HepG2 (cell line): ENCODE results near the gene NEGR1. TPM values are rescaled to one million over a fixed set of nuclear protein-coding genes. Genes with fewer than 3 reads are reported as not detected.

Experiments used
- ATAC-seq: fragments of 200-7000 bp; cut with Tn5 transposase; 3 replicates; pipeline ENCODE4 v1.9.1; 2020; ENCODE audit warnings: mild to moderate bottlenecking, moderate library complexity
- BruUV-seq: library from RNA; stranded (reverse); fragments of 400-500 nt; replicated peaks from 2 replicates; lab custom pipeline; 2021; lab: Mats Ljungman, UMichigan
- CTCF ChIA-PET: fragments of 300-600 bp; formaldehyde crosslinking; extraction: SDS; loops from one replicate; lab custom pipeline; 2021; ENCODE audit warnings: low total read pairs, inconsistent platforms, low intra/inter-chr PET ratio; lab: Yijun Ruan, JAX
- POLR2A ChIA-PET: fragments of 350-600 bp; sonication (Branson Sonifier 250); formaldehyde crosslinking; loops from one replicate; lab custom pipeline; 2020; ENCODE audit warnings: antibody characterized with exemption, inconsistent platforms; lab: Yijun Ruan, JAX
- DNase-seq: peaks from one replicate; pipeline ENCODE4 v3.0.0-alpha.2; 2015; ENCODE audit warnings: low spot score
- FAIRE-seq: peaks from 3 replicates; lab custom pipeline; 2011; peaks lifted over from hg19 to GRCh38; lab: Jason Lieb, UNC
- H2AFZ ChIP-seq: one replicate; pipeline ENCODE4 v1.6.1; 2011; ENCODE audit warnings: low read length, inconsistent platforms
- H3K27ac ChIP-seq: fragments of 300-600 bp; 3 replicates; pipeline ENCODE4 v1.8.0; 2011; ENCODE audit warnings: mixed run types, mild to moderate bottlenecking, mixed read lengths, low read length, inconsistent platforms; ENCODE audit not compliant: insufficient read depth; ENCODE audit errors: extremely low read length
- H3K27me3 ChIP-seq, 2 experiments: fragments of 200-600 bp in 1 of 2; 2 replicates in 1 of 2; 3 replicates in 1 of 2; pipeline versions ENCODE4 v1.6.0 to v1.8.0; 2011; ENCODE audit warnings: low read length in 2 of 2, mild to moderate bottlenecking in 2 of 2, moderate library complexity in 2 of 2, inconsistent platforms in 1 of 2; ENCODE audit not compliant: insufficient read depth in 2 of 2, control insufficient read depth in 1 of 2
- H3K36me3 ChIP-seq, 2 experiments: fragments of 200-600 bp in 1 of 2; replicated peaks in 1 of 2; 2 replicates in 1 of 2; 3 replicates in 1 of 2; pipeline versions ENCODE4 v1.5.1 to v1.8.0; 2011; ENCODE audit warnings: low read length in 2 of 2, inconsistent platforms in 1 of 2; ENCODE audit not compliant: insufficient read depth in 2 of 2, control insufficient read depth in 1 of 2
- H3K4me1 ChIP-seq: 2 replicates; pipeline ENCODE4 v1.5.1; 2012; ENCODE audit warnings: low read length, inconsistent platforms; ENCODE audit not compliant: insufficient read depth
- H3K4me2 ChIP-seq: 2 replicates; pipeline ENCODE4 v1.6.0; 2011; ENCODE audit warnings: low read depth, low read length, inconsistent platforms
- H3K4me3 ChIP-seq, 3 experiments: fragments of 200-600 bp in 1 of 3; sonication (generic), shearing (Covaris generic) in 1 of 3; replicated peaks in 1 of 3; 2 replicates each; pipeline ENCODE4 v1.5.1; 2011 to 2016; ENCODE audit warnings: low read length in 3 of 3, inconsistent platforms in 2 of 3, low read depth in 2 of 3, mild to moderate bottlenecking in 2 of 3, control low read depth in 1 of 3, mixed read lengths in 1 of 3; ENCODE audit not compliant: insufficient read depth in 1 of 3
- H3K79me2 ChIP-seq: one replicate; pipeline ENCODE4 v1.6.1; 2011; ENCODE audit warnings: low read length, inconsistent platforms; ENCODE audit not compliant: insufficient read depth
- H3K9ac ChIP-seq: 2 replicates; pipeline ENCODE4 v1.6.0; 2011; ENCODE audit warnings: mild to moderate bottlenecking, low read depth, low read length, inconsistent platforms; ENCODE audit not compliant: insufficient read depth
- H3K9me3 ChIP-seq: 2 replicates; pipeline ENCODE4 v1.5.1; 2012; ENCODE audit warnings: mild to moderate bottlenecking, low read length
- H4K20me1 ChIP-seq: 2 replicates; pipeline ENCODE4 v1.6.0; 2011; ENCODE audit warnings: inconsistent platforms, mild to moderate bottlenecking, low read length, moderate library complexity; ENCODE audit not compliant: insufficient read depth
- ARID2 ChIP-seq: sonication (generic); formaldehyde crosslinking; IDR thresholded peaks from 2 replicates; pipeline ENCODE4 v1.8.1; 2022; ENCODE audit warnings: mild to moderate bottlenecking, missing genetic modification reagents, borderline replicate concordance
- FOXK1 ChIP-seq: sonication (generic); formaldehyde crosslinking; IDR thresholded peaks from 2 replicates; pipeline ENCODE4 v1.4.0; 2020; ENCODE audit warnings: low read depth, missing genetic modification reagents, borderline replicate concordance
- HIVEP1 ChIP-seq: sonication (generic); formaldehyde crosslinking; IDR thresholded peaks from 2 replicates; pipeline ENCODE4 v1.4.0; 2020; ENCODE audit warnings: mild to moderate bottlenecking, missing genetic modification reagents
- RCOR2 ChIP-seq: IDR thresholded peaks from 2 replicates; pipeline ENCODE4 v1.6.1; 2016; ENCODE audit warnings: missing biosample characterization, missing genetic modification reagents
- RNF2 ChIP-seq: fragments of 450-650 bp; conservative IDR thresholded peaks from 2 replicates; pipeline ENCODE4 v1.6.1; 2016; ENCODE audit warnings: low read depth
- SP1 ChIP-seq, 2 experiments: fragments of 450-650 bp in 1 of 2; sonication (generic) in 1 of 2; formaldehyde crosslinking in 1 of 2; IDR thresholded peaks; 2 replicates each; pipeline versions ENCODE4 v1.4.0 to v1.6.1; 2016 to 2020; ENCODE audit warnings: missing genetic modification reagents in 1 of 2
- SSRP1 ChIP-seq: IDR thresholded peaks from 2 replicates; pipeline ENCODE4 v1.6.1; 2016; ENCODE audit warnings: control low read depth
- TBP ChIP-seq: sonication (generic); formaldehyde crosslinking; IDR thresholded peaks from 2 replicates; pipeline ENCODE4 v1.5.0; 2020; ENCODE audit warnings: missing genetic modification reagents
- TP53 ChIP-seq: sonication (generic); formaldehyde crosslinking; conservative IDR thresholded peaks from 2 replicates; pipeline ENCODE4 v1.4.0; 2020; ENCODE audit warnings: missing genetic modification reagents
- ZFP41 ChIP-seq: sonication (generic); formaldehyde crosslinking; IDR thresholded peaks from 2 replicates; pipeline ENCODE4 v1.4.0; 2020; ENCODE audit warnings: mild to moderate bottlenecking, missing genetic modification reagents, borderline replicate concordance
- ZFP91 ChIP-seq: sonication (generic); formaldehyde crosslinking; IDR thresholded peaks from 2 replicates; pipeline ENCODE4 v1.9.0; 2022; ENCODE audit warnings: missing genetic modification reagents, mild to moderate bottlenecking, borderline replicate concordance
- ZNF124 ChIP-seq: sonication (generic); formaldehyde crosslinking; IDR thresholded peaks from 2 replicates; pipeline ENCODE4 v1.4.0; 2020; ENCODE audit warnings: missing genetic modification reagents
- ZNF326 ChIP-seq: sonication (generic); formaldehyde crosslinking; IDR thresholded peaks from 2 replicates; pipeline ENCODE4 v1.4.0; 2020; ENCODE audit warnings: missing genetic modification reagents, borderline replicate concordance
- ZNF33A ChIP-seq: sonication (generic); formaldehyde crosslinking; IDR thresholded peaks from 2 replicates; pipeline ENCODE4 v1.5.1; 2020; ENCODE audit warnings: missing genetic modification reagents, mild to moderate bottlenecking, moderate library complexity, borderline replicate concordance
- ZNF564 ChIP-seq: sonication (generic); formaldehyde crosslinking; IDR thresholded peaks from 2 replicates; pipeline ENCODE4 v1.8.1; 2023; ENCODE audit warnings: mild to moderate bottlenecking, missing genetic modification reagents
- ZNF570 ChIP-seq: sonication (generic); formaldehyde crosslinking; IDR thresholded peaks from 2 replicates; pipeline ENCODE4 v1.4.0; 2020; ENCODE audit warnings: mild to moderate bottlenecking, missing genetic modification reagents, borderline replicate concordance
- ZNF644 ChIP-seq: IDR thresholded peaks from 2 replicates; pipeline ENCODE4 v1.6.1; 2016; ENCODE audit warnings: low read depth
- ZNF660 ChIP-seq: sonication (generic); formaldehyde crosslinking; IDR thresholded peaks from 2 replicates; pipeline ENCODE4 v1.5.1; 2020; ENCODE audit warnings: mild to moderate bottlenecking, low read depth, missing genetic modification reagents, borderline replicate concordance
- ZNF724P ChIP-seq: sonication (generic); formaldehyde crosslinking; IDR thresholded peaks from 2 replicates; pipeline ENCODE4 v1.8.0; 2022; ENCODE audit warnings: missing genetic modification reagents, borderline replicate concordance
- WGBS: methylation state at CpG from one replicate; pipeline ENCODE4 v1.1.6; 2017; ENCODE audit warnings: low lambda C conversion rate; 5-methylcytosine and 5-hydroxymethylcytosine counted together
- in situ Hi-C: cut with HindIII; loops from 2 replicates; pipeline ENCODE4 v1.10.0; 2017; ENCODE audit warnings: low pct_unique_long_range_greater_than_20kb; ENCODE audit not compliant: extremely low pct_ligation_motif_present
- intact Hi-C: fragments of 100-400 bp; cut with micrococcal nuclease; formaldehyde crosslinking; loops from one replicate; pipeline ENCODE4 v1.10.0; 2022; ENCODE audit not compliant: unreplicated experiment
- polyA plus RNA-seq, 8 experiments: library from polyadenylated mRNA; depleted of rRNA in 3 of 8; stranded (reverse) in 7 of 8; unstranded in 1 of 8; fragments of >200 nt; fragmentation: Illumina TruSeq in 4 of 8; extraction: Trizol in 4 of 8; gene quantifications; 2 replicates each; pipeline versions ENCODE4 v1.2.1 to v1.2.3, GENCODE V29; 2011 to 2016; ENCODE audit warnings: low read depth in 4 of 8, missing spikeins in 1 of 8, mixed read lengths in 1 of 8; ENCODE audit not compliant: insufficient read depth in 1 of 8
- total RNA-seq, 5 experiments: library from RNA; depleted of rRNA; stranded (reverse); fragments of >200 nt; fragmentation: Illumina TruSeq; extraction: Trizol; gene quantifications; 2 replicates each; pipeline ENCODE4 v1.2.3, GENCODE V29; 2016; ENCODE audit warnings: low read depth in 1 of 5

Gene NEGR1
- total and polyA plus RNA-seq, 2 of the 13 experiments (the other 11 are each of a cell fraction or from before 2014, with no cell fraction given), result not detected

- Histone ChIP-seq H3K79me2 (no peaks in the 10 kb centered on the region), H3K9ac (no peak overlapping the region), H3K27ac (no peak overlapping the region), H3K4me1 (no peaks in the 10 kb centered on the region), H3K36me3 (no peaks in the 10 kb centered on the region), H3K27me3 (no peaks in the 10 kb centered on the region), H2AFZ (no peak overlapping the region), H3K4me2 (no peak overlapping the region), H3K9me3 (no peaks in the 10 kb centered on the region; the same call in 1 of the 2 replicates), H3K4me3 (no peak overlapping the region), H4K20me1 (no peaks in the 10 kb centered on the region)
- 26% methylated on average over 3 of the region's 3 CpGs for WGBS
- in situ Hi-C loops, result no loop called here
- ATAC-seq, result no peak
- FAIRE-seq, result no peak
- DNase-seq, result no peak
- TF ChIP-seq SP1 (IDR thresholded peaks at IDR 0.05), result no peak
- no peak for TF ChIP-seq SP1 (CRISPR knock-in tag; IDR thresholded peaks at IDR 0.05)
- no peak for TF ChIP-seq ZNF326
- ChIA-PET POLR2A (no interaction called here), CTCF (no interaction called here)
- no TSS peak for BruUV-seq
- intact Hi-C loops, result no loop called here
These were observed 740.2 kb downstream of the NEGR1 start for GRCh38 chr1:71542155-71542554.

- no peak for ATAC-seq
- WGBS, result 46% methylated on average over 2 of the region's 2 CpGs
These were observed 748.4 kb downstream of the NEGR1 start for GRCh38 chr1:71533950-71534349.

More at GRCh38 chr1:71533950-71534349, 748.4 kb downstream of the NEGR1 start:
- no peaks in the 10 kb centered on the region for H3K27me3 ChIP-seq
- TF ChIP-seq ARID2 (CRISPR knock-in tag) (no peak), SSRP1 (CRISPR knock-in tag) (no peak), TP53 (CRISPR knock-in tag) (no peak), ZFP41 (CRISPR knock-in tag) (no peak), ZNF33A (no peak), ZNF660 (CRISPR knock-in tag) (no peak), ZNF724P (CRISPR knock-in tag) (no peak), ZNF644 (CRISPR knock-in tag) (no peak), ZNF124 (CRISPR knock-in tag) (no peak), TBP (CRISPR knock-in tag) (no peak), RCOR2 (no peak), ZNF570 (CRISPR knock-in tag) (no peak), ZNF564 (CRISPR knock-in tag) (no peak), FOXK1 (no peak), HIVEP1 (no peak), RNF2 (no peak), ZFP91 (CRISPR knock-in tag) (no peak)
- no peak overlapping the region for H3K4me2 ChIP-seq
- ChIA-PET CTCF (no interaction called here), POLR2A (no interaction called here)
- H3K4me1 ChIP-seq, result no peaks in the 10 kb centered on the region
- in situ Hi-C loops (no loop called here), intact Hi-C loops (no loop called here)
- H3K27ac ChIP-seq, result no peak overlapping the region
- no peaks in the 10 kb centered on the region for H4K20me1 ChIP-seq
- no peaks in the 10 kb centered on the region for H3K79me2 ChIP-seq
- no peak for FAIRE-seq
- H3K36me3 ChIP-seq, result no peaks in the 10 kb centered on the region
- H3K9ac ChIP-seq, result no peak overlapping the region
- no TSS peak for BruUV-seq
- H3K9me3 ChIP-seq, result no peaks in the 10 kb centered on the region
- H3K4me3 ChIP-seq, result no peak overlapping the region
- no peak for DNase-seq
- no peak overlapping the region for H2AFZ ChIP-seq
